Mucosa of stomach (tissue), 1 donor: ENCODE data around the gene DOLK.
A peak's percentile ranks its signal among the peaks of the same experiment; 100 is the strongest.

Source experiments
- H3K27me3 ChIP-seq: one replicate; pipeline ENCODE4 v1.7.0; 2013; ENCODE audit warnings: mild to moderate bottlenecking, low read length; ENCODE audit not compliant: control insufficient read depth, insufficient read depth
- H3K36me3 ChIP-seq: one replicate; pipeline ENCODE4 v1.7.0; 2013; ENCODE audit warnings: low read length; ENCODE audit not compliant: control insufficient read depth, insufficient read depth
- H3K4me1 ChIP-seq: one replicate; pipeline ENCODE4 v1.7.0; 2013; ENCODE audit warnings: mild to moderate bottlenecking, low read length; ENCODE audit not compliant: control insufficient read depth, insufficient read depth
- H3K4me3 ChIP-seq: one replicate; pipeline ENCODE4 v1.7.0; 2013; ENCODE audit warnings: low read length
- H3K9ac ChIP-seq: one replicate; pipeline ENCODE4 v1.7.0; 2013; ENCODE audit warnings: mild to moderate bottlenecking, low read length, moderate library complexity
- H3K9me3 ChIP-seq: one replicate; pipeline ENCODE4 v1.7.0; 2013; ENCODE audit warnings: mild to moderate bottlenecking, low read length, moderate library complexity; ENCODE audit not compliant: control insufficient read depth
- donor health status: Pancreatic carcinoma.

The DOLK gene

GRCh38 chr9:128901822-128902221 is 45.6 kb downstream of the DOLK start:
- H3K4me3 ChIP-seq: no peak overlapping the region
- H3K27me3 ChIP-seq: no peaks in the 10 kb centered on the region
- H3K4me1 ChIP-seq: peaks cover 52% of the 10 kb centered on the region
- H3K9ac ChIP-seq: peak overlapping the region; percentile 36
- H3K36me3 ChIP-seq: peaks cover 10% of the 10 kb centered on the region
- no peaks in the 10 kb centered on the region for H3K9me3 ChIP-seq

- Histone ChIP-seq H3K4me1 (peaks cover 52% of the 10 kb centered on the region), H3K9me3 (no peaks in the 10 kb centered on the region), H3K9ac (peak overlapping the region; percentile 36), H3K4me3 (no peak overlapping the region), H3K36me3 (peaks cover 6% of the 10 kb centered on the region), H3K27me3 (no peaks in the 10 kb centered on the region)
Measured at GRCh38 chr9:128901379-128901778, 46.0 kb downstream of the DOLK start.

GRCh38 chr9:128899566-128900322 is 47.7 kb downstream of the DOLK start:
- Histone ChIP-seq H3K4me1 (peaks cover 52% of the 10 kb centered on the region), H3K36me3 (peaks cover 6% of the 10 kb centered on the region), H3K27me3 (no peaks in the 10 kb centered on the region), H3K4me3 (no peak overlapping the region), H3K9ac (peak overlapping the region; percentile 5), H3K9me3 (no peaks in the 10 kb centered on the region)

- Histone ChIP-seq H3K4me3 (no peak overlapping the region), H3K4me1 (peaks cover 52% of the 10 kb centered on the region)
Measured at GRCh38 chr9:128898845-128899565, 48.4 kb downstream of the DOLK start.

GRCh38 chr9:128898382-128898781 is 49.0 kb downstream of the DOLK start:
- H3K27me3 ChIP-seq: no peaks in the 10 kb centered on the region
- peaks cover 57% of the 10 kb centered on the region for H3K4me1 ChIP-seq
- H3K36me3 ChIP-seq: peaks cover 6% of the 10 kb centered on the region
- no peaks in the 10 kb centered on the region for H3K9me3 ChIP-seq
- H3K9ac ChIP-seq: peak overlapping the region; percentile 37
- H3K4me3 ChIP-seq: no peak overlapping the region

More at GRCh38 chr9:128898845-128899565, 48.4 kb downstream of the DOLK start:
- Histone ChIP-seq H3K27me3 (no peaks in the 10 kb centered on the region), H3K9me3 (no peaks in the 10 kb centered on the region), H3K9ac (peak overlapping the region; percentile 5), H3K36me3 (peaks cover 6% of the 10 kb centered on the region)

GRCh38 chr9:128895556-128895955 is 51.8 kb downstream of the DOLK start:
- Histone ChIP-seq H3K36me3 (peaks cover 6% of the 10 kb centered on the region), H3K4me3 (no peak overlapping the region), H3K9ac (no peak overlapping the region)

More at GRCh38 chr9:128895556-128895955, 51.8 kb downstream of the DOLK start:
- Histone ChIP-seq H3K27me3 (no peaks in the 10 kb centered on the region), H3K9me3 (no peaks in the 10 kb centered on the region), H3K4me1 (peaks cover 56% of the 10 kb centered on the region)
